ENCODE measurements around the gene FERMT1.

Gene FERMT1

GRCh38 chr20:6104493-6105188 is 18.2 kb downstream of the FERMT1 start:
- TF ChIP-seq CTCF (conservative IDR thresholded peaks at IDR 0.05; ENCODE audit: low read length), result no peak
- H3K4me3 ChIP-seq (ENCODE audit: low read length), result no peak overlapping the region
- DNase-seq (ENCODE audit: low read depth), result peak; percentile 9

- no peak for TF ChIP-seq CTCF (conservative IDR thresholded peaks at IDR 0.05; ENCODE audit: low read length)
- no peak overlapping the region for H3K4me3 ChIP-seq (ENCODE audit: low read length)
- no peak for DNase-seq (ENCODE audit: low read depth)
These were observed 19.5 kb downstream of the FERMT1 start for GRCh38 chr20:6103301-6103700.

DNA sequence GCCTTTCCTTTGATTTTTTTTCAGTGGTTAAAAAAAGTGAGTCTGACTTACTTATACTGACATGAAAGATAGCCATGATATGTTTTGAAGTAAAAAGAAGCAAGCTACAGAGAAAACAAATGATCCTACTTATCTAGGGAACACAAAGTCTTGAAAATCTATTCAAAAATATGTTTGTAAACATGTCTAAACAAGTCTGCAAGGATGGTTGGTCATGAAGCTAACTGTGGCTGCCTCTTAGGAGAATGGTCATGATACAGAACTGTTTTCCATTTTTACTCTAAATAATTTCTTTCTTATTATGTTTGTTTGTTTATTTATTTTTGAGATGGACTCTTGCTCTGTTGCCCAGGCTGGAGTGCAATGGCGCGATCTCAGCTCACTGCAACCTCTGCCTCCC is 21.5 kb downstream of the FERMT1 start:
- no peak for DNase-seq (ENCODE audit: low read depth)
- no peak overlapping the region for H3K4me3 ChIP-seq (ENCODE audit: low read length)
- no peak for TF ChIP-seq CTCF (conservative IDR thresholded peaks at IDR 0.05; ENCODE audit: low read length)

- DNase-seq (ENCODE audit: low read depth), result no peak
- no peak for TF ChIP-seq CTCF (conservative IDR thresholded peaks at IDR 0.05; ENCODE audit: low read length)
These were observed 22.6 kb downstream of the FERMT1 start for GRCh38 chr20:6100246-6100645.

GRCh38 chr20:6099819-6100218 is 23.0 kb downstream of the FERMT1 start:
- no peak for DNase-seq (ENCODE audit: low read depth)

More at GRCh38 chr20:6100246-6100645, 22.6 kb downstream of the FERMT1 start:
- no peak overlapping the region for H3K4me3 ChIP-seq (ENCODE audit: low read length)

GRCh38 chr20:6095409-6095808 is 27.4 kb downstream of the FERMT1 start:
- H3K4me3 ChIP-seq (ENCODE audit: low read length), result no peak overlapping the region
- no peak for TF ChIP-seq CTCF (conservative IDR thresholded peaks at IDR 0.05; ENCODE audit: low read length)
- no peak for DNase-seq (ENCODE audit: low read depth)

More at GRCh38 chr20:6099819-6100218, 23.0 kb downstream of the FERMT1 start:
- H3K4me3 ChIP-seq (ENCODE audit: low read length), result no peak overlapping the region
- TF ChIP-seq CTCF (conservative IDR thresholded peaks at IDR 0.05; ENCODE audit: low read length), result no peak

- DNase-seq (ENCODE audit: low read depth), result no peak
- TF ChIP-seq CTCF (conservative IDR thresholded peaks at IDR 0.05; ENCODE audit: low read length), result no peak
- no peak overlapping the region for H3K4me3 ChIP-seq (ENCODE audit: low read length)
These were observed 28.3 kb downstream of the FERMT1 start for GRCh38 chr20:6094565-6094964.
